Tibial artery (tissue), 4 donors: ENCODE data around the gene SCN2A.

Experiments
- DNase-seq, 2 donors: peaks; one replicate each; pipeline ENCODE4 v3.0.0-alpha.2; 2019
- H3K27ac ChIP-seq, 2 donors: fragments of 200-600 bp; sonication (generic) in 1 of 2; 1 replicate in 1 of 2; 2 replicates in 1 of 2; pipeline ENCODE4 v1.5.1; 2018 to 2019; ENCODE audit warnings: mild to moderate bottlenecking in 1 of 2
- H3K27me3 ChIP-seq, 2 donors: fragments of 200-600 bp; sonication (generic) in 1 of 2; one replicate each; pipeline versions ENCODE4 v1.5.1 to v1.6.0; 2016 to 2019
- H3K36me3 ChIP-seq, 3 donors: fragments of 200-600 bp; sonication (generic) in 2 of 3; one replicate each; pipeline ENCODE4 v1.5.1; 2016 to 2019; ENCODE audit warnings: mild to moderate bottlenecking in 2 of 3
- H3K4me1 ChIP-seq, 4 donors: fragments of 200-600 bp; sonication (generic) in 2 of 4; 1 replicate in 3 of 4; 2 replicates in 1 of 4; pipeline ENCODE4 v1.5.1; 2016 to 2019
- H3K4me3 ChIP-seq, 2 donors: fragments of 200-600 bp; sonication (generic) in 1 of 2; 1 replicate in 1 of 2; 2 replicates in 1 of 2; pipeline ENCODE4 v1.5.1; 2018 to 2019; ENCODE audit warnings: mild to moderate bottlenecking in 2 of 2
- H3K9me3 ChIP-seq, 3 donors: fragments of 200-600 bp; sonication (generic) in 1 of 3; one replicate each; pipeline ENCODE4 v1.5.1; 2016 to 2019
- CTCF ChIP-seq, 2 experiments: fragments of 200-600 bp in 1 of 2; fragments of 450-650 bp in 1 of 2; IDR thresholded peaks; one replicate each; pipeline ENCODE4 v1.5.1; 2017 to 2019; ENCODE audit warnings: antibody characterized with exemption in 2 of 2, mild to moderate bottlenecking in 1 of 2, moderate library complexity in 1 of 2
- intact Hi-C: fragments of 100-400 bp; cut with DNase I; formaldehyde crosslinking; loops from one replicate; pipeline ENCODE4 v1.15.0; 2023; ENCODE audit warnings: low total_unique reads

Gene SCN2A

GRCh38 chr2:165294912-165295311, 55.7 kb downstream of the SCN2A start:
- H3K4me3 ChIP-seq = no peak overlapping the region
- DNase-seq = no peak
- peaks cover 0 to 5% (median 0%) of the 10 kb centered on the region in 4 donors for H3K4me1 ChIP-seq
- TF ChIP-seq CTCF (IDR thresholded peaks at IDR 0.05) = no peak
- intact Hi-C loops = no loop called here
- no peaks in the 10 kb centered on the region for H3K9me3 ChIP-seq
- no peak overlapping the region for H3K27ac ChIP-seq
- H3K27me3 ChIP-seq = no peaks in the 10 kb centered on the region
- H3K36me3 ChIP-seq = no peaks in the 10 kb centered on the region

GRCh38 chr2:165295643-165296042, 56.4 kb downstream of the SCN2A start:
- no peak overlapping the region for H3K27ac ChIP-seq
- H3K4me3 ChIP-seq = no peak overlapping the region
- no peaks in the 10 kb centered on the region for H3K27me3 ChIP-seq
- no peaks in the 10 kb centered on the region for H3K36me3 ChIP-seq
- no peaks in the 10 kb centered on the region for H3K9me3 ChIP-seq
- intact Hi-C loops = no loop called here
- no peak for TF ChIP-seq CTCF (IDR thresholded peaks at IDR 0.05)
- H3K4me1 ChIP-seq = peaks cover 0 to 5% (median 0%) of the 10 kb centered on the region in 4 donors
- no peak for DNase-seq

- Histone ChIP-seq H3K4me3 (no peak overlapping the region), H3K4me1 (no peaks in the 10 kb centered on the region), H3K36me3 (no peaks in the 10 kb centered on the region), H3K27me3 (no peaks in the 10 kb centered on the region), H3K9me3 (no peaks in the 10 kb centered on the region), H3K27ac (no peak overlapping the region)
- intact Hi-C loops = no loop called here
- TF ChIP-seq CTCF (IDR thresholded peaks at IDR 0.05) = no peak
- no peak for DNase-seq
Observed at GRCh38 chr2:165305391-165306096, 66.3 kb downstream of the SCN2A start.

- Histone ChIP-seq H3K4me3 (no peak overlapping the region), H3K4me1 (no peaks in the 10 kb centered on the region), H3K9me3 (no peaks in the 10 kb centered on the region), H3K27ac (no peak overlapping the region), H3K27me3 (no peaks in the 10 kb centered on the region), H3K36me3 (no peaks in the 10 kb centered on the region)
- DNase-seq = no peak
- intact Hi-C loops = no loop called here
- TF ChIP-seq CTCF (IDR thresholded peaks at IDR 0.05) = no peak
Observed at GRCh38 chr2:165307317-165307716, 68.1 kb downstream of the SCN2A start.

GRCh38 chr2:165311949-165312348, 72.7 kb downstream of the SCN2A start:
- intact Hi-C loops = no loop called here
- no peaks in the 10 kb centered on the region for H3K4me1 ChIP-seq
- no peak for TF ChIP-seq CTCF (IDR thresholded peaks at IDR 0.05)
- H3K27me3 ChIP-seq = no peaks in the 10 kb centered on the region
- H3K9me3 ChIP-seq = no peaks in the 10 kb centered on the region
- H3K27ac ChIP-seq = no peak overlapping the region
- no peak for DNase-seq
- H3K36me3 ChIP-seq = no peaks in the 10 kb centered on the region
- no peak overlapping the region for H3K4me3 ChIP-seq

GRCh38 chr2:165312999-165313398, 73.8 kb downstream of the SCN2A start:
- H3K27ac ChIP-seq = no peak overlapping the region
- H3K9me3 ChIP-seq = no peaks in the 10 kb centered on the region
- no peak for TF ChIP-seq CTCF (IDR thresholded peaks at IDR 0.05)
- DNase-seq = no peak
- intact Hi-C loops = no loop called here
- H3K4me1 ChIP-seq = no peaks in the 10 kb centered on the region
- H3K4me3 ChIP-seq = no peak overlapping the region
- no peaks in the 10 kb centered on the region for H3K27me3 ChIP-seq
- no peaks in the 10 kb centered on the region for H3K36me3 ChIP-seq
